H1 (cell line): Measurements from ENCODE around the gene NUDT1. TPM values are rescaled to one million over a fixed set of nuclear protein-coding genes. Genes with fewer than 3 reads are reported as not detected.

Source experiments
- CTCF ChIA-PET: fragments of 300-600 bp; sonication (Branson Sonifier 250); formaldehyde crosslinking; loops from one replicate; lab custom pipeline; 2021; ENCODE audit not compliant: partially characterized antibody; lab: Charles Lee
- POLR2A ChIA-PET: fragments of 300-600 bp; sonication (Branson Sonifier 250); formaldehyde crosslinking; loops from one replicate; lab custom pipeline; 2021; ENCODE audit warnings: inconsistent platforms; ENCODE audit not compliant: partially characterized antibody; lab: Charles Lee
- DNase-seq, 2 experiments: peaks; one replicate each; pipeline versions ENCODE4 v3.0.0 to v3.0.0-alpha.2; 2010 to 2022; ENCODE audit warnings: low spot score in 2 of 2, low read depth in 1 of 2, mixed read lengths in 1 of 2
- FAIRE-seq: peaks from 2 replicates; lab custom pipeline; 2011; peaks lifted over from hg19 to GRCh38; lab: Jason Lieb, UNC
- H2AFZ ChIP-seq: 2 replicates; pipeline ENCODE4 v1.8.1; 2012; ENCODE audit warnings: low read length, inconsistent platforms
- H2AK5ac ChIP-seq: 2 replicates; pipeline ENCODE4 v1.6.1; 2013; ENCODE audit warnings: low read depth, low read length
- H2BK120ac ChIP-seq: replicated peaks from 2 replicates; pipeline ENCODE3; 2013; ENCODE audit warnings: low read depth, low read length, inconsistent platforms
- H2BK12ac ChIP-seq: 2 replicates; pipeline ENCODE4 v1.6.1; 2013; ENCODE audit warnings: low read depth, low read length
- H2BK15ac ChIP-seq: 2 replicates; pipeline ENCODE4 v1.6.1; 2013; ENCODE audit warnings: low read length
- H2BK20ac ChIP-seq: 2 replicates; pipeline ENCODE4 v1.6.1; 2013; ENCODE audit warnings: low read length
- H2BK5ac ChIP-seq: 2 replicates; pipeline ENCODE4 v1.6.1; 2013; ENCODE audit warnings: low read depth, low read length
- H3K14ac ChIP-seq: 2 replicates; pipeline ENCODE4 v1.6.1; 2013; ENCODE audit warnings: inconsistent platforms; ENCODE audit not compliant: insufficient read length
- H3K18ac ChIP-seq: 2 replicates; pipeline ENCODE4 v1.6.1; 2013; ENCODE audit warnings: low read length; ENCODE audit errors: extremely low read depth
- H3K23ac ChIP-seq: 2 replicates; pipeline ENCODE4 v1.6.1; 2013; ENCODE audit warnings: inconsistent platforms; ENCODE audit not compliant: insufficient read length
- H3K23me2 ChIP-seq: 2 replicates; pipeline ENCODE4 v1.6.1; 2013; ENCODE audit warnings: low read depth, low read length
- H3K27ac ChIP-seq: 2 replicates; pipeline ENCODE4 v1.6.1; 2011; ENCODE audit warnings: low read depth, low read length, inconsistent platforms
- H3K27me3 ChIP-seq, 4 experiments: replicated peaks in 1 of 4; 1 replicate in 1 of 4; 2 replicates in 3 of 4; pipeline versions ENCODE4 v1.6.1 to v1.8.1; 2011 to 2013; ENCODE audit warnings: low read length in 3 of 4, mild to moderate bottlenecking in 3 of 4, inconsistent platforms in 2 of 4, mixed read lengths in 2 of 4, moderate library complexity in 1 of 4; ENCODE audit not compliant: control insufficient read depth in 3 of 4, insufficient read depth in 3 of 4; ENCODE audit errors: extremely low read depth in 1 of 4
- H3K36me3 ChIP-seq, 4 experiments: 2 replicates each; pipeline versions ENCODE4 v1.6.1 to v1.8.1; 2011 to 2013; ENCODE audit warnings: mild to moderate bottlenecking in 4 of 4, low read length in 3 of 4, moderate library complexity in 2 of 4, control low read depth in 1 of 4, inconsistent platforms in 1 of 4; ENCODE audit not compliant: insufficient read depth in 4 of 4, control insufficient read depth in 2 of 4
- H3K4ac ChIP-seq: replicated peaks from 2 replicates; pipeline ENCODE3; 2013; ENCODE audit warnings: low read length, low read depth, mixed read lengths, inconsistent platforms; ENCODE audit not compliant: insufficient read length
- H3K4me1 ChIP-seq, 4 experiments: replicated peaks in 1 of 4; 1 replicate in 1 of 4; 2 replicates in 3 of 4; pipeline versions ENCODE4 v1.6.1 to v1.8.1; 2011 to 2013; ENCODE audit warnings: low read length in 3 of 4, inconsistent platforms in 2 of 4, mixed read lengths in 1 of 4; ENCODE audit not compliant: insufficient read depth in 4 of 4, control insufficient read depth in 3 of 4
- H3K4me2 ChIP-seq, 2 experiments: 2 replicates each; pipeline versions ENCODE4 v1.6.1 to v1.8.1; 2011 to 2013; ENCODE audit warnings: low read depth in 2 of 2, low read length in 2 of 2, control low read depth in 1 of 2, inconsistent platforms in 1 of 2, mild to moderate bottlenecking in 1 of 2; ENCODE audit not compliant: insufficient read depth in 1 of 2
- H3K4me3 ChIP-seq, 4 experiments: fragments of 200-600, 300-600 bp in 1 of 4; sonication (generic), shearing (Covaris generic), sonication (Bioruptor Twin) in 1 of 4; 2 replicates each; pipeline versions ENCODE4 v1.5.1 to v1.8.1; 2011 to 2016; ENCODE audit warnings: low read length in 4 of 4, low read depth in 3 of 4, control low read depth in 2 of 4, inconsistent platforms in 2 of 4, mild to moderate bottlenecking in 2 of 4, mixed read lengths in 1 of 4, moderate library complexity in 1 of 4; ENCODE audit not compliant: insufficient read depth in 2 of 4; ENCODE audit errors: extremely low read depth in 1 of 4
- H3K56ac ChIP-seq: replicated peaks from 2 replicates; pipeline ENCODE3; 2013; ENCODE audit warnings: low read depth, mild to moderate bottlenecking, mixed read lengths, low read length, inconsistent platforms; ENCODE audit not compliant: insufficient read length
- H3K79me1 ChIP-seq: 2 replicates; pipeline ENCODE4 v1.6.1; 2013; ENCODE audit warnings: low read depth, low read length, control low read depth
- H3K79me2 ChIP-seq, 2 experiments: 2 replicates each; pipeline versions ENCODE4 v1.6.1 to v1.8.1; 2012 to 2013; ENCODE audit warnings: low read length in 2 of 2, mild to moderate bottlenecking in 2 of 2, inconsistent platforms in 1 of 2; ENCODE audit not compliant: insufficient read depth in 2 of 2, control insufficient read depth in 1 of 2
- H3K9ac ChIP-seq, 4 experiments: replicated peaks in 1 of 4; 1 replicate in 1 of 4; 2 replicates in 3 of 4; pipeline versions ENCODE4 v1.6.1 to v1.8.1; 2011 to 2013; ENCODE audit warnings: low read depth in 3 of 4, low read length in 3 of 4, control low read depth in 2 of 4, mild to moderate bottlenecking in 2 of 4, moderate library complexity in 2 of 4, inconsistent platforms in 1 of 4; ENCODE audit errors: extremely low read depth in 1 of 4
- H3K9me3 ChIP-seq, 2 experiments: 2 replicates each; pipeline versions ENCODE4 v1.6.1 to v1.8.1; 2012 to 2013; ENCODE audit warnings: mild to moderate bottlenecking in 2 of 2, moderate library complexity in 2 of 2, control low read depth in 1 of 2, inconsistent platforms in 1 of 2, low read depth in 1 of 2, low read length in 1 of 2, mixed read lengths in 1 of 2; ENCODE audit not compliant: insufficient read depth in 2 of 2
- H4K20me1 ChIP-seq, 2 experiments: replicated peaks in 1 of 2; 2 replicates each; pipeline versions ENCODE3 to v1.8.1; 2011 to 2013; ENCODE audit warnings: inconsistent platforms in 2 of 2, low read length in 2 of 2, mild to moderate bottlenecking in 1 of 2; ENCODE audit not compliant: insufficient read depth in 2 of 2, control insufficient read depth in 1 of 2
- H4K5ac ChIP-seq: 2 replicates; pipeline ENCODE4 v1.6.1; 2013; ENCODE audit warnings: low read length, low read depth, mixed read lengths, inconsistent platforms; ENCODE audit not compliant: insufficient read length
- H4K8ac ChIP-seq: 2 replicates; pipeline ENCODE4 v1.8.0; 2013; ENCODE audit warnings: mild to moderate bottlenecking, moderate library complexity, low read length, inconsistent platforms; ENCODE audit not compliant: insufficient read depth; ENCODE audit errors: extremely low read depth
- H4K91ac ChIP-seq: replicated peaks from 2 replicates; pipeline ENCODE3; 2013; ENCODE audit warnings: low read length, mixed read lengths, inconsistent platforms; ENCODE audit not compliant: insufficient read length
- CBX5 ChIP-seq: fragments of 300-800, 300-1000 bp; sonication (generic); IDR thresholded peaks from 2 replicates; pipeline ENCODE4 v1.7.1; 2016; ENCODE audit warnings: antibody characterized with exemption, low read length, low read depth
- GABPA ChIP-seq: IDR thresholded peaks from 2 replicates; pipeline ENCODE4 v1.6.1; 2011; ENCODE audit warnings: mild to moderate bottlenecking, low read length, moderate library complexity, borderline replicate concordance; ENCODE audit not compliant: insufficient read depth
- JUND ChIP-seq: IDR thresholded peaks from 2 replicates; pipeline ENCODE4 v1.6.1; 2011; ENCODE audit warnings: mild to moderate bottlenecking, improper control_type of control experiment, low read length
- RNF2 ChIP-seq: fragments of 200-900, 300-1000 bp; sonication (generic); IDR thresholded peaks from 2 replicates; pipeline ENCODE4 v1.7.1; 2016; ENCODE audit warnings: borderline replicate concordance, low read depth, mild to moderate bottlenecking, antibody characterized with exemption, low read length; ENCODE audit not compliant: poor library complexity, severe bottlenecking; ENCODE audit errors: missing control alignments
- SAP30 ChIP-seq: fragments of 300-600 bp; sonication (generic); IDR thresholded peaks from 2 replicates; pipeline ENCODE4 v1.7.1; 2012; ENCODE audit warnings: low read length, moderate library complexity, mild to moderate bottlenecking, inconsistent platforms; ENCODE audit not compliant: insufficient read depth, insufficient replicate concordance
- SIRT6 ChIP-seq: IDR thresholded peaks from one replicate; pipeline ENCODE4 v1.7.1; 2012; ENCODE audit warnings: low read length, inconsistent platforms
- TEAD4 ChIP-seq: IDR thresholded peaks from 2 replicates; pipeline ENCODE4 v1.6.1; 2012; ENCODE audit warnings: low read depth, low read length, inconsistent platforms, mixed read lengths
- WGBS, 2 experiments: shearing (Covaris generic) in 1 of 2; methylation state at CpG; one replicate each; pipeline versions ENCODE4 v1.1.6 to v1.1.7; 2013 to 2015; ENCODE audit warnings: low lambda C conversion rate in 2 of 2, mixed read lengths in 2 of 2, inconsistent platforms in 1 of 2, low coverage in 1 of 2, missing lambda C conversion rate in 1 of 2; ENCODE audit not compliant: insufficient replicate concordance in 2 of 2, insufficient coverage in 1 of 2, insufficient read length in 1 of 2; ENCODE audit errors: extremely low coverage in 1 of 2, missing lambda C conversion rate in 1 of 2; 5-methylcytosine and 5-hydroxymethylcytosine counted together
- polyA plus RNA-seq, 7 experiments: library from polyadenylated mRNA; depleted of rRNA in 3 of 7; stranded (reverse) in 5 of 7; unstranded in 2 of 7; fragments of >200 nt in 5 of 7; fragments of 200-250 nt in 2 of 7; gene quantifications; 1 replicate in 5 of 7; 2 replicates in 1 of 7; 4 replicates in 1 of 7; pipeline versions ENCODE4 v1.2.1 to v1.2.3, GENCODE V29; 2011 to 2013; ENCODE audit warnings: missing spikeins in 2 of 7, mixed read lengths in 2 of 7
- total RNA-seq: library from RNA; stranded (reverse); fragmentation: NEBNext Ultra II Directional; extraction: Animal tissue kit (Norgen Biotek cat#: 25700); gene quantifications from 2 replicates; pipeline ENCODE4 v1.2.1, GENCODE V29; 2021

The NUDT1 gene
- total and polyA plus RNA-seq, 2 of the 8 experiments (the other 6 are each of a cell fraction or from before 2014, with no cell fraction given): 76.1 to 89.5 TPM

DNA sequence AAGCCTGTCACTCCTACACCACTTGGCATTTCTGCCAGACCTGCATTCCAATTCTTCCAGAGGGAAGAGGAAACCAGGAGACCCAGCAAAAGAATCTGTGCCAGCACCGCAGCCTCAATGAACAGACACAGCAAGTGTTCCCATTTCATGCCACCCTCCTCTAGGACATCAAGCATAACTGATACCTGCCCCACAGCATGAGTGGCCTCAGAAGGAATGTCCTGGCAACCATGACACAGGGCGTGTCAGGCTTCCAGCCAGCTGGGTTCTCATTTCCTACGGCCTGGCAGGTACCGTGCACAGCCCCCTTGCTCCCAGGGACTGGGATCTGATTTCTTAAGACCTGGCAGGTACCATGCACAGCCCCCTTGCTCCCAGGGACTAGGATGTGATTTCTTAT lies 17.1 kb upstream of the NUDT1 start:
- H3K9ac ChIP-seq: no peak overlapping the region
- no peak overlapping the region for H2BK20ac ChIP-seq
- FAIRE-seq (no peak), DNase-seq (no peak)
- no peak overlapping the region for H3K4me2 ChIP-seq
- no peak overlapping the region for H2AK5ac ChIP-seq
- H3K36me3 ChIP-seq: peaks cover 9 to 36% (median 26%) of the 10 kb centered on the region in 4 experiments; a peak in 7 of 8 replicates
- H3K27me3 ChIP-seq: no peaks in the 10 kb centered on the region
- no peak overlapping the region for H2BK15ac ChIP-seq
- ChIA-PET CTCF (interaction anchor here (0.8 to 1.7 kb wide), 3 partner anchors 8 to 31 kb away, joined by 3 read pairs; no protein-coding TSS in a partner anchor), POLR2A (interaction anchor here (0.8 to 1.1 kb wide), 2 partner anchors 10 to 125 kb away, joined by 3 read pairs; no protein-coding TSS in a partner anchor)
- H3K23ac ChIP-seq: no peak overlapping the region
- H2BK12ac ChIP-seq: no peak overlapping the region
- peaks cover 19% of the 10 kb centered on the region for H3K79me1 ChIP-seq
- H3K23me2 ChIP-seq: no peaks in the 10 kb centered on the region
- H4K8ac ChIP-seq: no peak overlapping the region
- H2BK120ac ChIP-seq: no peak overlapping the region
- H3K9me3 ChIP-seq: no peaks in the 10 kb centered on the region
- H3K4me3 ChIP-seq: no peak overlapping the region
- peaks cover 5 to 16% of the 10 kb centered on the region in 2 experiments for H4K20me1 ChIP-seq
- no peak overlapping the region for H4K91ac ChIP-seq
- TF ChIP-seq CBX5: no peak
- TF ChIP-seq SAP30: no peak
- TF ChIP-seq SIRT6: no peak
- TF ChIP-seq GABPA: no peak
- TF ChIP-seq TEAD4: no peak
- no peak for TF ChIP-seq JUND
- no peak for TF ChIP-seq RNF2
- H3K4ac ChIP-seq: no peak overlapping the region
- H2AFZ ChIP-seq: no peak overlapping the region
- 73% methylated on average over 4 of the region's 4 CpGs; no CpG with 5 or more reads in 1 of the 2 experiments for WGBS, 2 experiments
- H3K18ac ChIP-seq: no peak overlapping the region
- H3K4me1 ChIP-seq: no peaks in the 10 kb centered on the region; a peak in 1 of 7 replicates
- no peak overlapping the region for H2BK5ac ChIP-seq
- H3K14ac ChIP-seq: no peak overlapping the region
- H3K56ac ChIP-seq: no peak overlapping the region
- H3K27ac ChIP-seq: no peak overlapping the region
- peaks cover 0 to 40% of the 10 kb centered on the region in 2 experiments; a peak in 3 of 4 replicates for H3K79me2 ChIP-seq
- no peak overlapping the region for H4K5ac ChIP-seq
